Nephron (organoid): ENCODE measurements around the gene CLCN1.

ENCODE experiments used
- H3K27ac Mint-ChIP-seq, 3 experiments: 2 replicates each; pipeline ENCODE4 v1.8.0; 2020; ENCODE audit warnings: mixed read lengths in 3 of 3, mild to moderate bottlenecking in 2 of 3, moderate library complexity in 1 of 3
- H3K27me3 Mint-ChIP-seq: 2 replicates; pipeline ENCODE4 v1.8.0; 2021; ENCODE audit warnings: low read depth, mild to moderate bottlenecking, moderate library complexity, mixed read lengths
- H3K36me3 Mint-ChIP-seq: 2 replicates; pipeline ENCODE4 v1.8.0; 2020; ENCODE audit warnings: low read depth, mixed read lengths
- H3K4me1 Mint-ChIP-seq: 2 replicates; pipeline ENCODE4 v1.8.0; 2020; ENCODE audit warnings: mixed read lengths
- H3K4me3 Mint-ChIP-seq, 3 experiments: 2 replicates each; pipeline ENCODE4 v1.8.0; 2020; ENCODE audit warnings: mild to moderate bottlenecking in 3 of 3, mixed read lengths in 3 of 3, moderate library complexity in 2 of 3
- H3K9me3 Mint-ChIP-seq: 2 replicates; pipeline ENCODE4 v1.8.0; 2020; ENCODE audit warnings: mixed read lengths
- CTCF ChIP-seq, 3 experiments: fragments of 200-600 bp; sonication (generic); IDR thresholded peaks; one replicate each; pipeline ENCODE4 v1.5.0; 2021; ENCODE audit warnings: antibody characterized with exemption in 3 of 3; ENCODE audit not compliant: unreplicated experiment in 3 of 3

The CLCN1 gene

GRCh38 chr7:143394777-143395176 is 78.9 kb downstream of the CLCN1 start:
- TF ChIP-seq CTCF (IDR thresholded peaks at IDR 0.05; ENCODE audit: unreplicated experiment in 3 of 3), result no peak
- H3K27me3 Mint-ChIP-seq, result peaks cover 4% of the 10 kb centered on the region
- H3K36me3 Mint-ChIP-seq, result peaks cover 31% of the 10 kb centered on the region
- H3K4me3 Mint-ChIP-seq, result no peak overlapping the region
- no peaks in the 10 kb centered on the region for H3K9me3 Mint-ChIP-seq
- no peak overlapping the region for H3K27ac Mint-ChIP-seq
- peaks cover 17% of the 10 kb centered on the region for H3K4me1 Mint-ChIP-seq

GRCh38 chr7:143395187-143396149 is 79.6 kb downstream of the CLCN1 start:
- H3K27me3 Mint-ChIP-seq, result peaks cover 4% of the 10 kb centered on the region
- no peak overlapping the region for H3K4me3 Mint-ChIP-seq
- no peak overlapping the region for H3K27ac Mint-ChIP-seq
- peaks cover 12% of the 10 kb centered on the region for H3K4me1 Mint-ChIP-seq
- H3K9me3 Mint-ChIP-seq, result no peaks in the 10 kb centered on the region
- no peak for TF ChIP-seq CTCF (IDR thresholded peaks at IDR 0.05; ENCODE audit: unreplicated experiment in 3 of 3)
- peaks cover 24% of the 10 kb centered on the region for H3K36me3 Mint-ChIP-seq

- Mint-ChIP-seq H3K27ac (no peak overlapping the region), H3K9me3 (no peaks in the 10 kb centered on the region), H3K36me3 (peaks cover 24% of the 10 kb centered on the region), H3K4me1 (peaks cover 12% of the 10 kb centered on the region), H3K4me3 (no peak overlapping the region), H3K27me3 (peaks cover 7% of the 10 kb centered on the region)
- no peak for TF ChIP-seq CTCF (IDR thresholded peaks at IDR 0.05; ENCODE audit: unreplicated experiment in 3 of 3)
These were observed 80.3 kb downstream of the CLCN1 start for GRCh38 chr7:143396182-143396581.

DNA sequence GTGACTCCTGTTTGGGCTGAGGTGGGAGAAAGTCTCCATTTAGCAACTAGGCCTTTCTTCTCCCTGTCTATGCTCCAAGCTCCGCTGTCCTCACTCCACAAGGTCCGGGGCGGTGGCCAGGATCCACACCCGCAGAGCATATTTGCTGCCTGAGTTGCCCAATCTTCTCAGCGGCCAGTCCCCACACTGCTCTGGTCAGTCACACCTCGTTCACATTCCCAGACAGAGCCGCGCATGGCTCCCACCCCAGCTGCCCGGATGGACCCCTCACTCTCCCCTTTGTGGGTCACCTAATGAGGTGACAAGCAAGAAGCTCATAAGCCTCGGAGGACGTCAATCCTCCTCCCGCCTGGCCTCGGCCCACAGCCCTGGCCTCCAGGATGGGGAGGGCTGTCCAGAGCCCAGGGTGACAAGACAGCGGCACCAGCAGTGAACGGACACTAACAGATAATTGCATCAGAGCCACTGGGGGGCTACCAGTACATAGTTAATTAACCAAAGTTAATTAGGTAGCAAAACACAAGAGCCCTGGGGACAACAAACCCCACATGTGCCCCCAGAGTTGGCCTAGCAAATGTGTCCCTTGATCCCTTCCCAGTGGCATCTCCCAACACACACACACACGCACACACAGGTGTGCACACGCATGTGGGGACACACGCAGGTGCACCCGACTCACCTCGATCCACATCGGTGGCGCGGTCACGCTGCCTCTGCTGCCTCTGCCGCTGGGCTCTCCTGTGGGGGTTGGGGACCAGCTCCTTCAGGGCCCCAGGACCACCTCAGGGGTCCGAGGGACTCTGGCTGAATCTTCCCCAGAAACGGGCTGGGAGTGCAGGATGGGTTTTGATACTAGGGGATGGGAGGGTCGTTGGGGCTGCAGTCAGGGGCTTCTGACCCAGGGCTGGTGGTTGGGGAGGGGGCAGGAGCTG is 81.0 kb downstream of the CLCN1 start:
- Mint-ChIP-seq H3K4me1 (peaks cover 11% of the 10 kb centered on the region), H3K27me3 (peaks cover 8% of the 10 kb centered on the region), H3K36me3 (peaks cover 24% of the 10 kb centered on the region), H3K4me3 (no peak overlapping the region), H3K9me3 (no peaks in the 10 kb centered on the region), H3K27ac (no peak overlapping the region)
- TF ChIP-seq CTCF (IDR thresholded peaks at IDR 0.05; ENCODE audit: unreplicated experiment in 3 of 3), result no peak

- Mint-ChIP-seq H3K27me3 (peaks cover 17% of the 10 kb centered on the region), H3K4me1 (peaks cover 3% of the 10 kb centered on the region), H3K9me3 (no peaks in the 10 kb centered on the region), H3K36me3 (peaks cover 15% of the 10 kb centered on the region), H3K4me3 (no peak overlapping the region), H3K27ac (no peak overlapping the region)
- no peak for TF ChIP-seq CTCF (IDR thresholded peaks at IDR 0.05; ENCODE audit: unreplicated experiment in 3 of 3)
These were observed 82.0 kb downstream of the CLCN1 start for GRCh38 chr7:143397710-143398530.
